ENCODE results near the gene CD3E. TPM values are rescaled to one million over a fixed set of nuclear protein-coding genes. Genes with fewer than 3 reads are reported as not detected.

The CD3E gene
- total and polyA plus RNA-seq, 2 of the 13 experiments (the other 11 are each of a cell fraction or from before 2014, with no cell fraction given): not detected

GRCh38 chr11:118304227-118304567 is 333 bp upstream of the CD3E start:
- Histone ChIP-seq H3K9ac (ENCODE audit: insufficient read depth, low read depth, low read length) (no peak overlapping the region), H4K20me1 (ENCODE audit: insufficient read depth, low read length) (no peaks in the 10 kb centered on the region), H3K36me3 (replicated peaks in 1 of 2; ENCODE audit: control insufficient read depth in 1 of 2, insufficient read depth in 2 of 2, low read length in 2 of 2) (no peaks in the 10 kb centered on the region), H3K27ac (ENCODE audit: extremely low read length, insufficient read depth, low read length) (no peak overlapping the region), H3K4me1 (ENCODE audit: insufficient read depth, low read length) (no peaks in the 10 kb centered on the region), H3K4me3 (replicated peaks in 1 of 3; ENCODE audit: insufficient read depth in 1 of 3, low read depth in 2 of 3, low read length in 3 of 3) (no peak overlapping the region), H2AFZ (ENCODE audit: low read length) (no peak overlapping the region), H3K79me2 (ENCODE audit: insufficient read depth, low read length) (no peaks in the 10 kb centered on the region), H3K9me3 (ENCODE audit: low read length) (no peaks in the 10 kb centered on the region), H3K4me2 (ENCODE audit: low read depth, low read length) (no peak overlapping the region), H3K27me3 (ENCODE audit: control insufficient read depth in 1 of 2, insufficient read depth in 2 of 2, low read length in 2 of 2) (peaks cover under 1 to 43% of the 10 kb centered on the region in 2 experiments; a peak in 4 of 5 replicates)
- TF ChIP-seq HMG20B (CRISPR knock-in tag; conservative IDR thresholded peaks at IDR 0.05) (no peak), ZNF296 (CRISPR knock-in tag; conservative IDR thresholded peaks at IDR 0.05) (no peak), TGIF2 (CRISPR knock-in tag; IDR thresholded peaks at IDR 0.05) (no peak), ZZZ3 (CRISPR knock-in tag; IDR thresholded peaks at IDR 0.05; ENCODE audit: borderline replicate concordance) (no peak), YEATS2 (CRISPR knock-in tag; IDR thresholded peaks at IDR 0.05; ENCODE audit: borderline replicate concordance) (no peak), ZFP62 (CRISPR knock-in tag; IDR thresholded peaks at IDR 0.05) (no peak), ZNF24 (IDR thresholded peaks at IDR 0.05) (no peak), PHF21A (CRISPR knock-in tag; IDR thresholded peaks at IDR 0.05) (no peak), ZNF574 (CRISPR knock-in tag; IDR thresholded peaks at IDR 0.05) (no peak), SMC3 (IDR thresholded peaks at IDR 0.05; ENCODE audit: low read length) (no peak), ZNF414 (CRISPR knock-in tag; IDR thresholded peaks at IDR 0.05) (no peak), HBP1 (CRISPR knock-in tag; IDR thresholded peaks at IDR 0.05; ENCODE audit: low read depth) (no peak), ZNF235 (CRISPR knock-in tag; IDR thresholded peaks at IDR 0.05; ENCODE audit: borderline replicate concordance) (no peak)
- FAIRE-seq (no peak), DNase-seq (ENCODE audit: low spot score) (no peak), ATAC-seq (no peak)
- 81% methylated on average over 1 of the region's 1 CpG for WGBS (ENCODE audit: low lambda C conversion rate)
- ChIA-PET POLR2A (no interaction called here), CTCF (ENCODE audit: low intra/inter-chr PET ratio, low total read pairs) (no interaction called here)
- in situ Hi-C loops (cut with HindIII; ENCODE audit: extremely low pct_ligation_motif_present, low pct_unique_long_range_greater_than_20kb): no loop called here
- intact Hi-C loops (cut with micrococcal nuclease; ENCODE audit: unreplicated experiment): no loop called here
- no TSS peak for BruUV-seq (replicated peaks)
